SK-N-SH (cell line): ENCODE data around the gene NRARP.

Experiments
- CTCF ChIP-seq: fragments of 200-600 bp; sonication (generic); IDR thresholded peaks from 2 replicates; pipeline ENCODE4 v1.6.1; 2017; ENCODE audit warnings: antibody characterized with exemption, mild to moderate bottlenecking, moderate library complexity
- EP300 ChIP-seq, 2 experiments: IDR thresholded peaks; 2 replicates each; pipeline versions ENCODE4 v1.4.0 to v1.6.1; 2012; ENCODE audit warnings: borderline replicate concordance in 1 of 2, low read depth in 1 of 2, low read length in 1 of 2
- EZH2phosphoT487 ChIP-seq: fragments of 200-600 bp; sonication (generic); IDR thresholded peaks from 2 replicates; pipeline ENCODE4 v1.6.1; 2017; ENCODE audit warnings: low read depth, mixed run types, mild to moderate bottlenecking, antibody characterized with exemption, moderate library complexity, borderline replicate concordance
- FOXJ3 ChIP-seq: sonication (generic); formaldehyde crosslinking; IDR thresholded peaks from 2 replicates; pipeline ENCODE4 v1.5.1; 2020; ENCODE audit warnings: mild to moderate bottlenecking, missing genetic modification reagents
- JUND ChIP-seq: IDR thresholded peaks from 2 replicates; pipeline ENCODE4 v1.4.0; 2012
- MAX ChIP-seq: IDR thresholded peaks from 2 replicates; pipeline ENCODE4 v1.4.0; 2012; ENCODE audit warnings: low read depth
- MXI1 ChIP-seq: IDR thresholded peaks from 2 replicates; pipeline ENCODE4 v1.6.1; 2012; ENCODE audit warnings: mild to moderate bottlenecking, low read depth, low read length, improper control_type of control experiment
- NFIC ChIP-seq: IDR thresholded peaks from 2 replicates; pipeline ENCODE4 v1.4.0; 2012; ENCODE audit warnings: borderline replicate concordance
- PBX3 ChIP-seq: IDR thresholded peaks from 2 replicates; pipeline ENCODE4; 2012
- REST ChIP-seq: IDR thresholded peaks from 2 replicates; pipeline ENCODE4 v1.6.1; 2012; ENCODE audit warnings: mild to moderate bottlenecking, low read depth, low read length, moderate library complexity
- RFX5 ChIP-seq: IDR thresholded peaks from 2 replicates; pipeline ENCODE4 v1.6.1; 2012; ENCODE audit warnings: mild to moderate bottlenecking, improper control_type of control experiment, low read length
- TAF1 ChIP-seq: IDR thresholded peaks from 2 replicates; pipeline ENCODE4 v1.6.1; 2012; ENCODE audit warnings: low read depth, mild to moderate bottlenecking, low read length, moderate library complexity, borderline replicate concordance

- no peak for TF ChIP-seq REST
- no peak for TF ChIP-seq CTCF
- no peak for TF ChIP-seq TAF1
- no peak for TF ChIP-seq NFIC
- no peak for TF ChIP-seq EP300 (IDR thresholded peaks at IDR 0.05; ENCODE audit: borderline replicate concordance in 1 of 2, low read depth in 1 of 2, low read length in 1 of 2)
- TF ChIP-seq EZH2phosphoT487 = no peak
- TF ChIP-seq MAX = no peak
- TF ChIP-seq FOXJ3 (CRISPR knock-in tag) = no peak
- no peak for TF ChIP-seq MXI1
- TF ChIP-seq JUND = no peak
- TF ChIP-seq RFX5 = no peak
- TF ChIP-seq PBX3 = no peak
These were observed 46.5 kb downstream of the NRARP start for GRCh38 chr9:137255448-137256114.
